VCaP (cell line): ENCODE measurements around the gene MGAT4A.

Experiments used
- H3K27ac ChIP-seq: fragments of 450-650 bp; 2 replicates; pipeline ENCODE4 v1.5.1; 2017
- CTCF ChIP-seq: fragments of 450-650 bp; conservative IDR thresholded peaks from 2 replicates; pipeline ENCODE4 v1.5.1; 2017; ENCODE audit warnings: mild to moderate bottlenecking, moderate library complexity

Gene MGAT4A

DNA sequence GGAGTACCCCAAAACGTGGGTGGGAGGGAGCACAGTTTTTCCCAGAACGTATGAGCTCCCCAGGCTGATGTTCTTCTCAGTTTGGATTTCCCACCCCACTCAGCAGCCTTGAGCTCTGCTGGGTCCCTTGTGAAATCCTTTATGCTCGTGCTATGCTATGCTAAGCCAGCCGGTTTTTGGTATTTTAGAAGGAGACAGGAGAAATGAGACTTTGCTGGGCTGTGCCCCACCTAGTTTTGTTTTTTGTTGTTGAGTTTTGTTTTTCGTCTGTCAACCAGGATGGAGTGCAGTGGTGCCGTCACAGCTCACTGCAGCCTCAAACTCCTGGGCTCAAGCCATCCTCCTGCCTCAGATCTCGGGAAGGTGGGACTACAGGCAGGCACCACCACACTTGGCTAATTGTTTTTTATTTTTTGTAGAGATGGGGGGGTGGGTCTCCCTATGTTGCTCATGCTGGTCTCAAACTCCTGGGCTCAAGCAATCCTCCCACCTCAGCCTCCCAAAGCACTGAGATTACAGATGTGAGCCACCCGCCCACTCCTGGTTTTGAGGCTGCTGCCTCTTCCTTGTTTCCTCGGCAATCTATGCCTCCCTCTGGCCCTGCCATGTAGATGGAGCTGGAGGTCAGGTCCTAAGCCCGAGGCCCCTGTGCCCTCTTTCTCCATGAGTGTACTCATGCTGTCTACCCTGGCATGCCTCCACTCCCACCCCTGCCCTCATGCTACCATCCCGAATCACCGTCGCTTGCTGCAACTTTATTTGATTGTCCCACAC, 17.5 kb upstream of the MGAT4A start:
- H3K27ac ChIP-seq, result no peak overlapping the region
- no peak for TF ChIP-seq CTCF

GRCh38 chr2:98747888-98748287, 17.0 kb upstream of the MGAT4A start:
- H3K27ac ChIP-seq, result no peak overlapping the region
- no peak for TF ChIP-seq CTCF

GRCh38 chr2:98746426-98746825, 15.5 kb upstream of the MGAT4A start:
- no peak overlapping the region for H3K27ac ChIP-seq

DNA sequence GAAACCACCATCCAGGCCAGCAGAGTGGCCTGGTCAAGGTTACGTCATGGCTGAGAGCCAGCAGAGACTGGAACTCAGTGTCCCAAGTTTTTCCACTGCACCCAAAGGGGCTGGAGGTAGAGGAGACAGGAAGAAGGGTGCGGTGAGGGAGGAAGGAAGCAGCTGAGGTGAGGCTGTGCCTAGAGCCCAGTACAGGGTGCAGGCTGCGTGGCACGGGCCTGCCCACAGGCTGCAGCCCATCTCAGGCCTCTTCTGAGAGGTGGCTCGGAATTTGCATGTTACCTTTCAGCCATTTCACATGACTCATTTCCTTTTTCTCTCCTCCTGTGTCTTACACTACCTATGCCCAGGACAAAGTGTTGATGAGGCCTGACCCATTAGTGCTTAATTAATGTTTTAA, 13.7 kb upstream of the MGAT4A start:
- H3K27ac ChIP-seq, result no peak overlapping the region
- no peak for TF ChIP-seq CTCF

More at GRCh38 chr2:98746426-98746825, 15.5 kb upstream of the MGAT4A start:
- no peak for TF ChIP-seq CTCF

- no peak overlapping the region for H3K27ac ChIP-seq
- no peak for TF ChIP-seq CTCF
These were observed 12.9 kb upstream of the MGAT4A start for GRCh38 chr2:98743835-98744234.

DNA sequence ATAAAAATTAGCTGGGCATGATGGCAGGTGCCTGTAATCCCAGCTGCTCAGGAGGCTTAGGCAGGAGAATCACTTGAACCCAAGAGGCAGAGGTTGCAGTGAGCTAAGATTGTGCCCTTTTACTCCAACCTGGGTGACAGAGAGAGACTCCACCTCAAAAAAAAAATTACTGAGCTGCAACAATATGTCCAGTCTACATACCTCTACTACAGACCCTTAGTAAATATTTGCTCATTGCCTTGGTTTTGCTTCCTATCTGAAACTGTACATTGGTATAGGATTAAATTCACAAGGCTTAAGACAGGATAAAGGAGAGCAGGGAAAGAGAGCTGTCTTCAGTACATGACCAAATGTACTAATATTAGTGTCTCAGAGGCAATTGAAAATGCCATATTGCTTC, 8.1 kb upstream of the MGAT4A start:
- TF ChIP-seq CTCF, result no peak

GRCh38 chr2:98738304-98738703, 7.4 kb upstream of the MGAT4A start:
- no peak for TF ChIP-seq CTCF
- H3K27ac ChIP-seq, result no peak overlapping the region

More for the DNA sequence above, 8.1 kb upstream of the MGAT4A start:
- H3K27ac ChIP-seq, result no peak overlapping the region
